CD4-positive, alpha-beta T cell treated with Interleukin-21 for 1 hour (primary cell): ENCODE data around the gene OR10G6.
"Not testable (repeated sequence)": the region's sequence is repeated elsewhere in the genome, so short reads cannot be mapped to it uniquely, and the experiment has no call there.

Experiments used
- DNase-seq: peaks from one replicate; pipeline ENCODE4 v3.0.0-alpha.2; 2020

OR10G6 gene, protein sequence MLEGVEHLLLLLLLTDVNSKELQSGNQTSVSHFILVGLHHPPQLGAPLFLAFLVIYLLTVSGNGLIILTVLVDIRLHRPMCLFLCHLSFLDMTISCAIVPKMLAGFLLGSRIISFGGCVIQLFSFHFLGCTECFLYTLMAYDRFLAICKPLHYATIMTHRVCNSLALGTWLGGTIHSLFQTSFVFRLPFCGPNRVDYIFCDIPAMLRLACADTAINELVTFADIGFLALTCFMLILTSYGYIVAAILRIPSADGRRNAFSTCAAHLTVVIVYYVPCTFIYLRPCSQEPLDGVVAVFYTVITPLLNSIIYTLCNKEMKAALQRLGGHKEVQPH

DNA sequence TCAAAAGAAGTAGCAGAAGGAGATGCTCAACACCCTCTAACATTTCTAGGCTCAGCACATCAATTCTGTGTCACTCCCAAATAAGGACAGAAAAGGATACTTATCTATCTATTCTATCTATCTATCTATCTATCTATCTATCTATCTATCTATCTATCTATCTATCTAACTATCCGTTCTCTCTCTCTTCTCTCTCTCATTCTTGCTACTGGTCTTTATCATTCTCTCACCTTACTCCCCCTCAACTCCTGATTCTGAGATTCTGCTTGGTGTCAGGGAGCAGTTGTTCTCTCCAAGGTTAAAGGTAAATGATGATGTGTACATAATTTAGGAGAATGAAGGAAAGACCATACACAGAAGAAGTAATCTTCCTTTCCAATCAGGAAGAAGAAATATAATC lies at the start of gene OR10G6:
Gene OR10G6, minus strand, starts transcription at position 43 of the 400 bp plus-strand sequence. Its CDS starts 0 bp downstream, at position 43.
- no peak for DNase-seq

- DNase-seq: no peak
Observed at GRCh38 chr11:124043420-124043819, 48.5 kb upstream of the OR10G6 start.

GRCh38 chr11:124041254-124041653 lies 46.3 kb upstream of the OR10G6 start, which contains the start of gene OR10G7:
Gene OR10G7 (minus strand): TSS chr11:124041325. CDS start chr11:124039001, 2,324 bp downstream.
- DNase-seq: no peak

DNA sequence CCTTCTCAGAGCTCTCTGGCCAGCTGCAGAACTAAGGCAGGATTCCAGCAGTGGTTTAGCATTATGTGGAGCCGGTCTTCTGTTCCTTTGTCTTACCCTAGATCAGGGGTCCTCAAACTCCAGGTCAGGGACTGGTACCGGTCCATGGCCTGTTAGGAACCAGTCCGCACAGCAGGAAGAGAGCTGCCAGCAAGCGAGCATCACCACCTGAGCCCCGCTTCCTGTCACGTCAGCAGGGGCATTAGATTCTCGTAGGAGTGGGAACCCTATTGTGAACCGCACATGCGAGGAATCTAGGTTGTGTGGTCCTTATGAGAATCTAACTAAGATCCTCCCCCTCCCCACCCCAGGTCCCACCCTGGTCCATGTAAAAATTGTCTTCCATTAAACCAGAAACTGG lies 44.6 kb upstream of the OR10G6 start:
- DNase-seq: no peak

GRCh38 chr11:124036666-124037065 lies 41.7 kb upstream of the OR10G6 start:
- no peak for DNase-seq

DNA sequence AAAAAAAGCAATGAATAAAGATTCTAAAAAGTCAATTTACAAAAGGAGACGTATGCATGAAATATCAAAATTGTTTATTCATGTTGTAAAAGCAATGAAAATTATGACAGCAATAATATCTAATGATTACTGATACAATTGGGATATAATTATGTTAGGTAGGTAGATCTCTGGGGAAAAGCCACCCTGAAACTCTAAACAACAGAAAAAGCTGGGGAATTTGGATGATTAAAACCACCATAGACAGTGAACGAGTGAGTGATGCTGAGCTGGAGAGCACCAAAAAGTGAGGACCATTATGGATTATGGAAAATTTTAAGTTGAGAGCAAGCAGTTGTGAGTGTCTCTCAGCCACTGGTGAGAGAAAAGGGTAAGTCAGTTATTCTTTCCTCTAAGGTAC lies 31.5 kb upstream of the OR10G6 start, which contains the start of gene OR10G8:
Gene OR10G8, plus strand, starts transcription at position 301 of the 400 bp plus-strand sequence. CDS start 2,825 bp downstream, outside the sequence.
- no peak for DNase-seq

DNA sequence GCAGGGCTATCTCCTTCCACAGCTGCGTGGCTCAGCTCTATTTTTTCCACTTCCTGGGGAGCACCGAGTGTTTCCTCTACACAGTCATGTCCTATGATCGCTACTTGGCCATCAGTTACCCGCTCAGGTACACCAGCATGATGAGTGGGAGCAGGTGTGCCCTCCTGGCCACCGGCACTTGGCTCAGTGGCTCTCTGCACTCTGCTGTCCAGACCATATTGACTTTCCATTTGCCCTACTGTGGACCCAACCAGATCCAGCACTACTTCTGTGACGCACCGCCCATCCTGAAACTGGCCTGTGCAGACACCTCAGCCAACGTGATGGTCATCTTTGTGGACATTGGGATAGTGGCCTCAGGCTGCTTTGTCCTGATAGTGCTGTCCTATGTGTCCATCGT lies 20.9 kb upstream of the OR10G6 start:
- DNase-seq: not testable (repeated sequence)

GRCh38 chr11:124012697-124013096 lies 17.7 kb upstream of the OR10G6 start, which contains the start of gene OR10G4:
Gene OR10G4 (plus strand): TSS chr11:124012997. CDS start chr11:124015575, 2,578 bp downstream.
- DNase-seq: no peak

DNA sequence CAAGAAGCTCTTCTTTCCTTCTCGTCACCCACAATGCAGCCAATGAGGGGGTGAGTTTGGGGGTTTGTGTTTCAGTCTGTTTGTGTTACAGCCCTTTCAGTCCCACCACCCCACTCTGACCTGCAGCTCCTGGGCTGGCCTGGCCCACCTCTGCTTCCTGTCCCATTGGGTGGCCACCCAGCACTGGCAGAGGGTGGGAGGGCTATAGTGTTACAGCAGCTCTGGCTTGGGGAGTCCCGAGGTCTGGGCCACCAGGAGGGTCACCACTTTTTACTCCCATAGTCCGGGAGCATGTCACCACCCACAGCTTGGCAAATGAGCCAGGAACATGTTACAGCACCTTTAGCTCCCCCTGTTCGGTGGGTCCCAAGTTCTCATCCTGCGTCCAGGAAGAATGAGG lies 15.7 kb downstream of the OR10G6 start:
- DNase-seq: no peak

DNA sequence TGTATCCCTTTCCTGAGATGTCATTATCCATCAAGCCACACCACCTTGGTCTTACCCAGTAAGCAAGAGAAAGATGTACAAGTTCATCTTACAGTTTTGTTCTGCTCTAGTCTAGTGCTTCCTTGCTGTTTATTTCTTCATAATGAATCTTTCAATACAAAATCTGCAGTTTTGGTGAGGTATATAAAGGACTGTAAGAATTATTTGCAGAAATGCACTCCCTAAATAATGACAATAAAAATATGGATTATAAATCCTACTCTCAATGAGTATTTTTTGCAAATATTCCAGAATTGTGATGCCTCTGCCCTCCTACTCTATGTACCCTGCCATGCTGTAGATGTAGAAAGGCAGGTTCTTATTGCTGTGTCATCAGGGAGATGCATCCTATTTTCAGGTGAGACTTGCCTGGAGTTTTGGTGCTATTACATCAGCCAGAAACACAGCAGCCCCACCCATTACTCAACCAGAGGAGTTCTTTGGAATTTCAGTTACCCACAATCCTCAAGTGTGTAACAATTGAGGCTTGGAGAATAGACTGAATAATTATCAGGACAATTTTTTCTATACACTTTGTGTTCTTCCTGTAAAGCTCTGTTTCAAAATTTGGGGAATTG lies 17.1 kb downstream of the OR10G6 start, which contains the start of gene OR10S1:
Gene OR10S1, minus strand, starts transcription at position 51 of the 617 bp plus-strand sequence. CDS start 117 bp downstream, outside the sequence.
- DNase-seq: no peak

GRCh38 chr11:123976770-123977560 lies 18.0 kb downstream of the OR10G6 start:
- no peak for DNase-seq

DNA sequence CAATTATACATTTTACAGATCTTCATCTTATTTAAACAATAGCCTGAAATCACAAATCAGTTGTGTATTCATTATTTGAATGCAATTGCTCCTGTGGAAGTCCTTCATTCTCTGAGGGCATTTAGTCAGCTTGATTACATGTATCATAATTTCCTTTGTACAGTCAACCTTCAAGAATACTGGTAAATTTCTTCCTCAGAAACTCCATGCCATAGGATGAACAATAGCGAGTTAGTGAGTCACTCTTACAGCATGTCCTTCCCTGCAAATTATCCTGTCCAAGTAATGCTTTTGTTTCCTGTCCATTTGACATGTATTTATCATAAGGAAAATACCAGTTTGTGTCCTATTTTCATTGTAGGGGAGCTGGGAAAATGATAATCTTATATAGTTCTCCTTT lies 21.1 kb downstream of the OR10G6 start:
- DNase-seq: no peak

DNA sequence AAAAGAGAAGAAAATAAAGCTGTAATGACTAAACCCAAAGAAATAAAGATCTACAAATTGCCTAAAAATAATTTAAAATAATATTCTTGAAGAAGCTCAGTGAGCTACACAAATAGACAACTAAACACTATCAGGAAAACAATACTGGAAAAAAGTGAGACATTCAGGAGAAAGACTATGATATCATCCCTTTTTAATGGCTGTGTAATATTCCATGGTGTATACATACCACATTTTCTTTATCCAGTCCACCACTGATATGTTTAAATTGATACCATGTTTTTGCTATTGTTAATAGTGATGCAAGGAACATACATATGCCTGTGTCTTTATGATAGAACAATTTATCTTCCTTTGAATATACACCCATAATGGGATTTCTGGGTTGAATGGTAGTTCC lies 38.2 kb downstream of the OR10G6 start:
- no peak for DNase-seq

GRCh38 chr11:123945132-123945531 lies 49.8 kb downstream of the OR10G6 start:
- DNase-seq: no peak
